Measurements from ENCODE around the gene PBX1.

PBX1 gene

GRCh38 chr1:164670026-164670425, 111.0 kb downstream of the PBX1 start (continued):
- TF ChIP-seq ZNF624 (tag by site-specific recombination; IDR thresholded peaks at IDR 0.05) (no peak), ZNF302 (tag by site-specific recombination; IDR thresholded peaks at IDR 0.05; ENCODE audit: low read depth) (no peak)

- Histone ChIP-seq H3K9me3 (ENCODE audit: control insufficient read depth, insufficient read depth, low read depth, low read length) (no peaks in the 10 kb centered on the region), H3K27ac (ENCODE audit: extremely low read depth, low read depth, low read length) (no peak overlapping the region), H3K36me3 (ENCODE audit: control insufficient read depth in 2 of 2, insufficient read depth in 1 of 2, low read length in 2 of 2) (no peaks in the 10 kb centered on the region), H3K4me3 (ENCODE audit: low read depth, low read length) (no peak overlapping the region), H3K4me1 (ENCODE audit: control insufficient read depth, insufficient read depth, low read length) (no peaks in the 10 kb centered on the region; the same call in 1 of the 2 replicates)
- ChIA-PET CTCF (interaction anchor here (0.6 to 1.3 kb wide), 2 partner anchors 12 to 166 kb away, joined by 3 to 4 read pairs; no protein-coding TSS in a partner anchor), POLR2A (no interaction called here)
- TF ChIP-seq ZNF580 (tag by site-specific recombination; IDR thresholded peaks at IDR 0.05) = no peak
- no peak for TF ChIP-seq ZNF311 (tag by site-specific recombination; IDR thresholded peaks at IDR 0.05; ENCODE audit: borderline replicate concordance)
- TF ChIP-seq ZNF777 (tag by site-specific recombination; IDR thresholded peaks at IDR 0.05; ENCODE audit: borderline replicate concordance) = no peak
- no peak for TF ChIP-seq ZNF23 (tag by site-specific recombination; IDR thresholded peaks at IDR 0.05; ENCODE audit: borderline replicate concordance)
- TF ChIP-seq ZNF146 (tag by site-specific recombination; IDR thresholded peaks at IDR 0.05) = no peak
- no peak for TF ChIP-seq ZNF518A (tag by site-specific recombination; conservative IDR thresholded peaks at IDR 0.05; ENCODE audit: low read depth)
- TF ChIP-seq YY1 (tag by site-specific recombination; IDR thresholded peaks at IDR 0.05) = no peak
- no peak for TF ChIP-seq ZFP37 (tag by site-specific recombination; IDR thresholded peaks at IDR 0.05)
- no peak for TF ChIP-seq ZSCAN23 (tag by site-specific recombination; IDR thresholded peaks at IDR 0.05)
- no peak for TF ChIP-seq GLIS2 (tag by site-specific recombination; IDR thresholded peaks at IDR 0.05)
- no peak for TF ChIP-seq ZSCAN30 (tag by site-specific recombination; IDR thresholded peaks at IDR 0.05)
Measured at GRCh38 chr1:164670786-164671185, 111.8 kb downstream of the PBX1 start.

GRCh38 chr1:164671323-164671965, 112.5 kb downstream of the PBX1 start:
- CTCF ChIA-PET = interaction anchor here (1.3 kb wide), 1 partner anchor 11 kb away, joined by 3 read pairs; no protein-coding TSS in a partner anchor
- no peaks in the 10 kb centered on the region; the same call in 1 of the 2 replicates for H3K4me1 ChIP-seq (ENCODE audit: control insufficient read depth, insufficient read depth, low read length)
- TF ChIP-seq EGR2 (tag by site-specific recombination; IDR thresholded peaks at IDR 0.05; ENCODE audit: low read depth) (0 out of 2 replicates have a peak, but pooled peaks have one; percentile 13), ZNF169 (tag by site-specific recombination; IDR thresholded peaks at IDR 0.05) (no peak)
- no peaks in the 10 kb centered on the region for H3K36me3 ChIP-seq (ENCODE audit: control insufficient read depth in 2 of 2, insufficient read depth in 1 of 2, low read length in 2 of 2)
- no peaks in the 10 kb centered on the region for H3K9me3 ChIP-seq (ENCODE audit: control insufficient read depth, insufficient read depth, low read depth, low read length)
- H3K27ac ChIP-seq (ENCODE audit: extremely low read depth, low read depth, low read length) = no peak overlapping the region
- H3K4me3 ChIP-seq (ENCODE audit: low read depth, low read length) = no peak overlapping the region
- POLR2A ChIA-PET = no interaction called here
